Thoracic aorta (tissue), 2 donors: ENCODE measurements around the gene NGRN. TPM values are rescaled to one million over a fixed set of nuclear protein-coding genes. Genes with fewer than 3 reads are reported as not detected.
"Not testable (repeated sequence)": the region's sequence is repeated elsewhere in the genome, so short reads cannot be mapped to it uniquely, and the experiment has no call there.

ENCODE experiments used
- ATAC-seq: fragments of 150-250 bp; one replicate; pipeline ENCODE4 v1.8.0; 2017; ENCODE audit warnings: low read depth; ENCODE audit not compliant: insufficient number of reproducible peaks, low FRiP score
- DNase-seq: peaks from one replicate; pipeline ENCODE4 v3.0.0-alpha.2; 2020; ENCODE audit warnings: low spot score
- H3K27ac ChIP-seq, 2 donors: fragments of 200-600 bp; sonication (generic); 1 replicate in 1 of 2; 2 replicates in 1 of 2; pipeline ENCODE4 v1.5.1; 2016; ENCODE audit warnings: mild to moderate bottlenecking in 2 of 2, moderate library complexity in 2 of 2
- H3K27me3 ChIP-seq: fragments of 200-600 bp; sonication (generic); replicated peaks from 2 replicates; pipeline ENCODE4 v1.6.0; 2016; ENCODE audit warnings: mild to moderate bottlenecking; ENCODE audit not compliant: insufficient read depth
- H3K36me3 ChIP-seq: fragments of 200-600 bp; sonication (generic); one replicate; pipeline ENCODE4 v1.5.1; 2016
- H3K4me1 ChIP-seq, 2 donors: fragments of 200-600 bp; sonication (generic); 1 replicate in 1 of 2; 2 replicates in 1 of 2; pipeline versions ENCODE4 v1.5.1 to v1.6.0; 2016; ENCODE audit warnings: low read depth in 2 of 2, mild to moderate bottlenecking in 1 of 2; ENCODE audit not compliant: control insufficient read depth in 1 of 2
- H3K4me3 ChIP-seq: fragments of 200-600 bp; sonication (generic); 2 replicates; pipeline ENCODE4 v1.5.1; 2016; ENCODE audit warnings: mild to moderate bottlenecking
- H3K9me3 ChIP-seq: fragments of 200-600 bp; sonication (generic); 2 replicates; pipeline ENCODE4 v1.5.1; 2016
- total RNA-seq, 2 donors: library from RNA; depleted of rRNA; stranded (reverse); fragments of >200 nt; gene quantifications; one replicate each; pipeline versions ENCODE4 v1.1.0 to v1.2.3, GENCODE V29; 2016
- TF ChIP-seq, protein P1 (sequence below): fragments of 200-600 bp; sonication (generic); IDR thresholded peaks from one replicate; pipeline ENCODE4 v1.5.1; 2019; ENCODE audit warnings: antibody characterized with exemption

Gene NGRN
- total RNA-seq, 2 donors from 2014 or later = 63.5 to 97.5 TPM

DNA sequence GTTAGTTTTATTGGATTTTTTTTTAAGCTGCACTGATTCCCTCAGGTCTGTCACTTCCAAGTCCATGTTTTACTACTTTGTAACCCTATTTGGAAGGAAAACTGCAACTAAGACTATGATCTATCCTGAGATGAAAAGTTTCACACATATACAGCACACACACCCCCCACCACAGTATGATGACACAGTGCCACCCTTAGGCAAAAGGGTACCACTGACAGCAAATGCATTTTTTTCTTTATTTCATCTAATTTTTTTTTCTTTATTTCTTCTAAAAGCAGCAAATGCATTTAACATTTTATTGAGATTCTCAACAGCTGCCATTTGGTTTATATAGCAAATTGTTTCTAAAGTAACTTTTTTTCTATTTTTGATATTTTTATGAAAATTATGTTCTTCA is 21.2 kb downstream of the NGRN start:
- Histone ChIP-seq H3K27me3 (no peaks in the 10 kb centered on the region), H3K36me3 (no peaks in the 10 kb centered on the region), H3K4me3 (no peak overlapping the region), H3K4me1 (no peaks in the 10 kb centered on the region), H3K27ac (no peak overlapping the region), H3K9me3 (no peaks in the 10 kb centered on the region)
- TF ChIP-seq, protein P1, sequence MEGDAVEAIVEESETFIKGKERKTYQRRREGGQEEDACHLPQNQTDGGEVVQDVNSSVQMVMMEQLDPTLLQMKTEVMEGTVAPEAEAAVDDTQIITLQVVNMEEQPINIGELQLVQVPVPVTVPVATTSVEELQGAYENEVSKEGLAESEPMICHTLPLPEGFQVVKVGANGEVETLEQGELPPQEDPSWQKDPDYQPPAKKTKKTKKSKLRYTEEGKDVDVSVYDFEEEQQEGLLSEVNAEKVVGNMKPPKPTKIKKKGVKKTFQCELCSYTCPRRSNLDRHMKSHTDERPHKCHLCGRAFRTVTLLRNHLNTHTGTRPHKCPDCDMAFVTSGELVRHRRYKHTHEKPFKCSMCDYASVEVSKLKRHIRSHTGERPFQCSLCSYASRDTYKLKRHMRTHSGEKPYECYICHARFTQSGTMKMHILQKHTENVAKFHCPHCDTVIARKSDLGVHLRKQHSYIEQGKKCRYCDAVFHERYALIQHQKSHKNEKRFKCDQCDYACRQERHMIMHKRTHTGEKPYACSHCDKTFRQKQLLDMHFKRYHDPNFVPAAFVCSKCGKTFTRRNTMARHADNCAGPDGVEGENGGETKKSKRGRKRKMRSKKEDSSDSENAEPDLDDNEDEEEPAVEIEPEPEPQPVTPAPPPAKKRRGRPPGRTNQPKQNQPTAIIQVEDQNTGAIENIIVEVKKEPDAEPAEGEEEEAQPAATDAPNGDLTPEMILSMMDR = no peak
- DNase-seq (no peak), ATAC-seq (no peak)

DNA sequence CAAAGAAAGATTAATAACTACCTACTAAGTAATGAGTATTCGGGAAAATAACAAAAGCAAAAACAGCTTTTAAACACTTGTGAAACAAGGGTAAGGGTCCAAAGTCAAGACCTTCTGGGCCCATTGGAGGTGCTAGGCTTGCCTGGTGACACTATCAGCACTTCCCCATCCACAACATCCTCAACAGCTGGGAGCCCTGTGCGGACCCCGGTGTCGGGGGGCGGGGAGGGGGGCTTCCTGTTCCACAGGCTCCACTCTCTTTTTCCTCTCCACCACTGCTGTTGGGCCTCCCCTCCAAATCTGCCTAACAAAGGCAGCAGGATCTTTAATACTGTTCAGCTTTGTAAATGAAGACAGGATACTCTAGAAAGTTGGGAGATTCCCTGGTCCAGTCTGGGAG is 21.6 kb downstream of the NGRN start:
- H3K4me1 ChIP-seq = no peaks in the 10 kb centered on the region
- no peaks in the 10 kb centered on the region for H3K27me3 ChIP-seq
- no peaks in the 10 kb centered on the region for H3K36me3 ChIP-seq
- no peak overlapping the region for H3K4me3 ChIP-seq
- H3K9me3 ChIP-seq = no peaks in the 10 kb centered on the region
- no peak for ATAC-seq
- TF ChIP-seq, protein P1 = no peak
- no peak for DNase-seq
- no peak overlapping the region for H3K27ac ChIP-seq

DNA sequence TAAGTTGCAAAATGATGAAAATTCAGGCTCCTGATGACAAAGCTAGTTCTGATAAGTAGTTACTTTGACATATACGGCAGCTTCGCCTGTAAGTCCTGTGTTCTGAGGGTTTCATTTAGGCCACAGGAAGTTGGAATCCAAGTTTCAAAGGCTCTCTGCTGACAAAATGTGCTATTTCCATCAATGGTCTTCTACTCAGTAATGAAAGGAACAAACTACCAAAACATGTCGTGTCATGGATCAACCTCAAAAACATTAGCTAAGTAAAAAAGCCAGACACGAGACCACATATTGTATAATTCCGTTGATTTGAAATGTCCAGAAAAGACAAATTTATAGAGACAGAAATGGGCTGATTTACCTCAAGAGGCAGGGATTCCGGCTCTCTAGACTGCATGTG is 22.5 kb downstream of the NGRN start:
- Histone ChIP-seq H3K4me3 (no peak overlapping the region), H3K4me1 (no peaks in the 10 kb centered on the region), H3K27ac (no peak overlapping the region), H3K27me3 (no peaks in the 10 kb centered on the region), H3K36me3 (no peaks in the 10 kb centered on the region), H3K9me3 (no peaks in the 10 kb centered on the region)
- no peak for DNase-seq
- ATAC-seq = no peak
- TF ChIP-seq, protein P1 = no peak

DNA sequence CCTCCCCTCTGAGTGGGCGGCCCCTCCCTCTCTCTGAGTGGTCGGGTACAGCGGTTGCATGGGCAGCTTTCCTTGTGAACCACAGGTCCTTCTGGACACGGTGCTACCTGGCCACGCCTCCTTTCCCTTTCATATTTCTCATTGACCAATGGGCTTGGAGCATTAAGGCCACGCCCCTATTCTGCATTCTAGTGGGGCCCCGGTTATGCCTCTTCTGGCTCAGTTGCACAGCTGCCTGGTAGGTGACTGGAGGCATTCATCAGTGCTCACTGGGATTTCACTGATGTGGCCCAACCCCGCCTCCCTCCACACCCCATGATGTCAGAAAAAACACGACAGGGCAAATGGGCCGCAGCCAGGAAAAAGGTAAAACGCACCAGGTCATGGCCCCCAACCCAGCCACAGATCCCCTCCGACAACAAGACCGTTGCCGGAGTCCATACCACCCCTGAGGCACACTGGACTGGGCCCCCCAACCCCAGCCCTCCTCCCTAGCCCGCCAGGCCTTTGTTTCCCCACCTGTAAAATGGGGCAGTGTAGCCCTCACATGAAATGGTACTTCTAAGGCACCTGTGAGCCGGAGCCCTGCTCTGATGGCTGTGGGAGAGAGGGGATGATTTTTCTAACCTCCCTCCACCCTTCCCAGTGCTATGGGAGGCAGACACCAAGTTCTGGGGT is 26.3 kb downstream of the NGRN start:
- H3K9me3 ChIP-seq = no peaks in the 10 kb centered on the region
- H3K27me3 ChIP-seq = no peaks in the 10 kb centered on the region
- DNase-seq = no peak
- H3K4me3 ChIP-seq = no peak overlapping the region
- H3K4me1 ChIP-seq = peaks cover 6 to 23% of the 10 kb centered on the region in 2 donors
- no peak for ATAC-seq
- H3K36me3 ChIP-seq = no peaks in the 10 kb centered on the region
- no peak overlapping the region for H3K27ac ChIP-seq
- TF ChIP-seq, protein P1 = no peak

DNA sequence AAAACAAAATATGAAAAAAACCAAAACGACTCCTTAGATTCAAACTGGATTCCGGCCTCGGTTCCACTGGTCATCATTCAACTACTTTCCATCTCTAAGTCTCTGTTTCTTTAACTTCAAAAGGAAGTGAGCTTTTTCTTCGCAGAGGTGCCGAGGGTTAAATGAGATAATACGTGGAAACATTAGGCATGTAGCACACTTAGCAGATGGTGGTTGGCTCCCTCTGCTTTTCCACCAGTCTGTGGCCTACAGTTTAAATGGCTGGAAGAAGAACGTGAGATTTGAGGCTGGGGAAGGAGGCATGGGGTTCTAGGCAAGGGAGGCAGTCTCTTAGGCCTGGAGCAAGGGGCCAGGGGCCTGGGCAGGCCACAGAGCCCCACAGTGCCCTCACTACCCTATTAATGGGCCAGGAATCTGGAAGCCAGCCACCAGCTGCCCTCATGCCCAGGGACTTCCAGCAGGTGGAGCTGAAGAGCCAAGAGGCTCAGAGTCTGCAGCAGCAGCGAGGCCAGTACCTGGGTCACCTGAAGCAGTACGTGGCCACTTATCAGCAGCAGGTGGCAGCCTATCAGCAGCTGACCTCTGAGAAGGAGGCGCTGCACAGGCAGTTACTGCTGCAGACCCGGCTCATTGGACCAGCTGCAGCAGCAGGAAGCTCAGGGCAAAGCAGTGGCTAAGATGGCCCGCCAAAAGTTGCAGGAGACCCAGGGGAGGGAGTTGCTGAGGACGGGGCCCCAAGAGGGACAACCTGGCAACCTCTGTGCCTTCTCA is 27.8 kb downstream of the NGRN start:
- peaks cover 6 to 26% of the 10 kb centered on the region in 2 donors for H3K4me1 ChIP-seq
- not testable (repeated sequence) for H3K36me3 ChIP-seq, H3K9me3 ChIP-seq, H3K4me3 ChIP-seq, H3K27me3 ChIP-seq, H3K27ac ChIP-seq, ATAC-seq
- peak; percentile 19 for DNase-seq
- TF ChIP-seq, protein P1 = peak; percentile 81
